ENCODE measurements around the gene FAM76B. TPM values are rescaled to one million over a fixed set of nuclear protein-coding genes. Genes with fewer than 3 reads are reported as not detected.

Gene FAM76B
- total and polyA plus RNA-seq, 2 of the 13 experiments (the other 11 are each of a cell fraction or from before 2014, with no cell fraction given), result 20.2 to 24.2 TPM

GRCh38 chr11:95764267-95764898 is 25.2 kb downstream of the FAM76B start:
- Histone ChIP-seq H3K79me2 (ENCODE audit: insufficient read depth, low read length) (no peaks in the 10 kb centered on the region), H3K27me3 (ENCODE audit: control insufficient read depth in 1 of 2, insufficient read depth in 2 of 2, low read length in 2 of 2) (peaks cover 0 to 4% of the 10 kb centered on the region in 2 experiments; a peak in 2 of 5 replicates), H3K36me3 (replicated peaks in 1 of 2; ENCODE audit: control insufficient read depth in 1 of 2, insufficient read depth in 2 of 2, low read length in 2 of 2) (no peaks in the 10 kb centered on the region), H3K4me3 (replicated peaks in 1 of 3; ENCODE audit: insufficient read depth in 1 of 3, low read depth in 2 of 3, low read length in 3 of 3) (no peak overlapping the region), H3K4me2 (ENCODE audit: low read depth, low read length) (no peak overlapping the region), H3K4me1 (ENCODE audit: insufficient read depth, low read length) (no peaks in the 10 kb centered on the region), H3K9me3 (ENCODE audit: low read length) (no peaks in the 10 kb centered on the region), H3K27ac (ENCODE audit: extremely low read length, insufficient read depth, low read length) (no peak overlapping the region), H3K9ac (ENCODE audit: insufficient read depth, low read depth, low read length) (no peak overlapping the region), H2AFZ (ENCODE audit: low read length) (no peak overlapping the region), H4K20me1 (ENCODE audit: insufficient read depth, low read length) (no peaks in the 10 kb centered on the region)
- DNase-seq (ENCODE audit: low spot score) (peak; percentile 47), FAIRE-seq (peak; percentile 44), ATAC-seq (peak; percentile 71)
- no TSS peak for BruUV-seq (replicated peaks)
- in situ Hi-C loops (cut with HindIII; ENCODE audit: extremely low pct_ligation_motif_present, low pct_unique_long_range_greater_than_20kb), result loop anchor here (25.0 kb wide), 1 partner anchor 1127 kb away; no protein-coding TSS in a partner anchor
- ChIA-PET POLR2A (no interaction called here), CTCF (ENCODE audit: low intra/inter-chr PET ratio, low total read pairs) (interaction anchor here (0.6 to 2.6 kb wide), 5 partner anchors 17 to 615 kb away, joined by 3 to 26 read pairs (median 3); no protein-coding TSS in a partner anchor)
- 22% methylated on average over 4 of the region's 4 CpGs for WGBS (ENCODE audit: low lambda C conversion rate)
- intact Hi-C loops (cut with micrococcal nuclease; ENCODE audit: unreplicated experiment), result loop anchor here (1.0 to 10.0 kb wide), 4 partner anchors 612 to 1140 kb away; partner anchors contain the start of genes CWC15 and KDM4D
- TF ChIP-seq U2AF1 (optimal IDR thresholded peaks at IDR 0.05; ENCODE audit: low read depth, low read length) (no peak), NFE2L2 (IDR thresholded peaks at IDR 0.05; ENCODE audit: low read length) (no peak), PRDM10 (CRISPR knock-in tag; IDR thresholded peaks at IDR 0.05; ENCODE audit: low read depth) (no peak), ZBTB3 (CRISPR knock-in tag; IDR thresholded peaks at IDR 0.05; ENCODE audit: borderline replicate concordance, low read depth) (no peak), ZSCAN29 (CRISPR knock-in tag; conservative IDR thresholded peaks at IDR 0.05) (no peak), TRIM24 (CRISPR knock-in tag; IDR thresholded peaks at IDR 0.05) (no peak), NFE2 (CRISPR knock-in tag; IDR thresholded peaks at IDR 0.05) (no peak), ZMAT3 (CRISPR knock-in tag; conservative IDR thresholded peaks at IDR 0.05) (no peak), CREB1 (IDR thresholded peaks at IDR 0.05) (no peak), CREB1 (CRISPR knock-in tag; IDR thresholded peaks at IDR 0.05) (no peak), ZNF589 (CRISPR knock-in tag; conservative IDR thresholded peaks at IDR 0.05) (no peak), ZNF512 (CRISPR knock-in tag; IDR thresholded peaks at IDR 0.05) (no peak), CHD2 (IDR thresholded peaks at IDR 0.05; ENCODE audit: low read depth, low read length) (no peak), ZNF556 (CRISPR knock-in tag; IDR thresholded peaks at IDR 0.05; ENCODE audit: borderline replicate concordance) (no peak), PBX2 (CRISPR knock-in tag; IDR thresholded peaks at IDR 0.05) (no peak), ELF1 (CRISPR knock-in tag; IDR thresholded peaks at IDR 0.05) (no peak), ZC3H13 (CRISPR knock-in tag; IDR thresholded peaks at IDR 0.05) (no peak), HNRNPUL1 (IDR thresholded peaks at IDR 0.05; ENCODE audit: low read depth, low read length) (no peak), SMAD9 (CRISPR knock-in tag; IDR thresholded peaks at IDR 0.05) (no peak), ETV6 (CRISPR knock-in tag; conservative IDR thresholded peaks at IDR 0.05) (no peak), ZSCAN30 (CRISPR knock-in tag; IDR thresholded peaks at IDR 0.05) (no peak)
